HCT116 (cell line): Measurements from ENCODE around the gene CDH4. TPM values are rescaled to one million over a fixed set of nuclear protein-coding genes. Genes with fewer than 3 reads are reported as not detected.

Source experiments
- ATAC-seq: fragments of 200-7000 bp; cut with Tn5 transposase; 2 replicates; pipeline ENCODE4 v1.9.1; 2020; ENCODE audit warnings: mild to moderate bottlenecking, moderate library complexity
- BruUV-seq: library from RNA; stranded (reverse); fragments of 400-500 nt; replicated peaks from 2 replicates; lab custom pipeline; 2021; lab: Mats Ljungman, UMichigan
- CTCF ChIA-PET: fragments of 300-600 bp; sonication (Branson Sonifier 250); formaldehyde crosslinking; loops from one replicate; lab custom pipeline; 2021; ENCODE audit warnings: antibody characterized with exemption; lab: Charles Lee
- POLR2A ChIA-PET: fragments of 300-600, 350-600 bp; sonication (Branson Sonifier 250); formaldehyde crosslinking; loops from one replicate; lab custom pipeline; 2021; ENCODE audit warnings: antibody characterized with exemption; lab: Charles Lee
- RAD21 ChIA-PET, 2 experiments: fragments of 300-600 bp; sonication (Branson Sonifier 250); formaldehyde crosslinking; loops; one replicate each; lab custom pipeline; 2023; ENCODE audit warnings: low total read pairs in 2 of 2; ENCODE audit not compliant: uncharacterized antibody in 2 of 2, unreplicated experiment in 2 of 2, low non-redundant PET in 1 of 2; lab: Charles Lee
- DNase-seq: peaks from one replicate; pipeline ENCODE4 v3.0.0-alpha.2; 2010; ENCODE audit warnings: low read depth, low spot score
- H2AFZ ChIP-seq: fragments of 200-600 bp; shearing (Covaris generic), sonication (generic); 2 replicates; pipeline ENCODE4 v1.6.1; 2017; ENCODE audit warnings: low read depth, mixed run types, mixed read lengths, antibody characterized with exemption, low read length; ENCODE audit not compliant: poor library complexity, severe bottlenecking
- H3K27ac ChIP-seq: 2 replicates; pipeline ENCODE4 v1.5.1; 2012; ENCODE audit warnings: low read depth, low read length
- H3K27me3 ChIP-seq: fragments of 200-600 bp; sonication (generic); 2 replicates; pipeline ENCODE4 v1.6.1; 2016; ENCODE audit warnings: mixed run types, low read length, mixed read lengths; ENCODE audit not compliant: insufficient read depth
- H3K36me3 ChIP-seq, 2 experiments: fragments of 200-500 bp in 1 of 2; fragments of 200-600 bp in 1 of 2; sonication (Bioruptor generic) in 1 of 2; sonication (generic) in 1 of 2; 2 replicates each; pipeline versions ENCODE4 v1.5.1 to v1.6.1; 2014 to 2016; ENCODE audit warnings: low read length in 2 of 2, inconsistent platforms in 1 of 2, mixed read lengths in 1 of 2, mixed run types in 1 of 2; ENCODE audit not compliant: insufficient read depth in 2 of 2, control insufficient read depth in 1 of 2
- H3K4me1 ChIP-seq, 2 experiments: fragments of 200-600 bp in 1 of 2; sonication (generic) in 1 of 2; 2 replicates each; pipeline versions ENCODE4 v1.5.1 to v1.6.1; 2012 to 2017; ENCODE audit warnings: low read length in 2 of 2, inconsistent platforms in 1 of 2, mild to moderate bottlenecking in 1 of 2, mixed read lengths in 1 of 2, mixed run types in 1 of 2, moderate library complexity in 1 of 2; ENCODE audit not compliant: insufficient read depth in 2 of 2, control insufficient read depth in 1 of 2
- H3K4me2 ChIP-seq: fragments of 200-600 bp; sonication (generic); 2 replicates; pipeline ENCODE4 v1.6.1; 2017; ENCODE audit warnings: mixed run types, low read length, mixed read lengths
- H3K4me3 ChIP-seq, 2 experiments: fragments of 200-600 bp in 1 of 2; sonication (generic) in 1 of 2; replicated peaks in 1 of 2; 2 replicates each; pipeline ENCODE4 v1.5.1; 2011 to 2016; ENCODE audit warnings: low read length in 2 of 2, control low read depth in 1 of 2, low read depth in 1 of 2, mild to moderate bottlenecking in 1 of 2, mixed read lengths in 1 of 2, mixed run types in 1 of 2
- H3K79me2 ChIP-seq: fragments of 200-600 bp; sonication (generic); 2 replicates; pipeline ENCODE4 v1.6.1; 2017; ENCODE audit warnings: mild to moderate bottlenecking, mixed run types, low read length, moderate library complexity, mixed read lengths; ENCODE audit not compliant: insufficient read depth
- H3K9ac ChIP-seq: fragments of 200-600 bp; sonication (generic); 2 replicates; pipeline ENCODE4 v1.6.1; 2016; ENCODE audit warnings: low read length, mixed read lengths
- H3K9me2 ChIP-seq: fragments of 200-600 bp; sonication (generic), shearing (Covaris generic); 2 replicates; pipeline ENCODE4 v1.6.1; 2017; ENCODE audit warnings: mixed run types, mild to moderate bottlenecking, moderate library complexity; ENCODE audit not compliant: insufficient read depth
- H3K9me3 ChIP-seq, 2 experiments: fragments of 200-500 bp in 1 of 2; fragments of 200-600 bp in 1 of 2; sonication (Bioruptor generic) in 1 of 2; sonication (generic) in 1 of 2; 2 replicates each; pipeline ENCODE4 v1.6.1; 2014 to 2017; ENCODE audit warnings: low read length in 2 of 2, mixed read lengths in 2 of 2, inconsistent platforms in 1 of 2, low read depth in 1 of 2, mild to moderate bottlenecking in 1 of 2, mixed run types in 1 of 2, moderate library complexity in 1 of 2; ENCODE audit not compliant: control insufficient read depth in 1 of 2, insufficient read depth in 1 of 2
- H4K20me1 ChIP-seq: fragments of 200-600 bp; sonication (generic), shearing (Covaris generic); 2 replicates; pipeline ENCODE4 v1.6.1; 2017; ENCODE audit warnings: mixed run types, mild to moderate bottlenecking, moderate library complexity; ENCODE audit not compliant: insufficient read depth
- CBX3 ChIP-seq: IDR thresholded peaks from 2 replicates; pipeline ENCODE4 v1.6.1; 2012; ENCODE audit warnings: low read depth
- EZH2phosphoT487 ChIP-seq: fragments of 200-600 bp; IDR thresholded peaks from 2 replicates; pipeline ENCODE4 v1.6.1; 2018; ENCODE audit warnings: antibody characterized with exemption, borderline replicate concordance
- FOSL1 ChIP-seq: IDR thresholded peaks from 2 replicates; pipeline ENCODE4 v1.6.1; 2012; ENCODE audit warnings: low read depth
- JUND ChIP-seq: IDR thresholded peaks from 2 replicates; pipeline ENCODE4 v1.6.1; 2012
- POLR2A ChIP-seq: IDR thresholded peaks from 2 replicates; pipeline ENCODE4 v1.7.0; 2011; ENCODE audit warnings: borderline replicate concordance; ENCODE audit not compliant: insufficient read depth, insufficient read length; ENCODE audit errors: extremely low read depth
- POLR2AphosphoS5 ChIP-seq: IDR thresholded peaks from 2 replicates; pipeline ENCODE4 v1.6.1; 2011; ENCODE audit warnings: mild to moderate bottlenecking, low read depth, low read length, moderate library complexity
- RAD21 ChIP-seq: IDR thresholded peaks from 2 replicates; pipeline ENCODE4 v1.6.1; 2012; ENCODE audit warnings: low read depth, mild to moderate bottlenecking
- SIN3A ChIP-seq: IDR thresholded peaks from 2 replicates; pipeline ENCODE4 v1.6.1; 2012; ENCODE audit warnings: low read depth
- ZFX ChIP-seq: fragments of 450-650 bp; IDR thresholded peaks from 2 replicates; pipeline ENCODE4 v1.6.1; 2017
- ZNF274 ChIP-seq: fragments of 200-500 bp; sonication (Bioruptor generic); IDR thresholded peaks from 2 replicates; pipeline ENCODE4 v1.6.1; 2014; ENCODE audit warnings: mild to moderate bottlenecking, low read depth, low read length, inconsistent platforms
- intact Hi-C: fragments of 100-400 bp; cut with micrococcal nuclease; formaldehyde crosslinking; loops from 2 replicates; pipeline ENCODE4 v1.10.0; 2022
- total RNA-seq: library from RNA; stranded (reverse); gene quantifications from one replicate; pipeline ENCODE4 v1.2.1, GENCODE V29; 2021; ENCODE audit not compliant: unreplicated experiment
- TF ChIP-seq, protein P1 (sequence below): IDR thresholded peaks from 2 replicates; pipeline ENCODE4 v1.6.1; 2011; ENCODE audit warnings: mild to moderate bottlenecking, low read length, moderate library complexity; ENCODE audit not compliant: insufficient replicate concordance; ENCODE audit errors: extremely low read depth
- TF ChIP-seq, protein P2 (sequence below): IDR thresholded peaks from 2 replicates; pipeline ENCODE4 v1.6.1; 2012
- TF ChIP-seq, protein P3 (sequence below): IDR thresholded peaks from 2 replicates; pipeline ENCODE4 v1.6.1; 2012
- TF ChIP-seq, protein P4 (sequence below), 3 experiments: fragments of 200-600 bp in 1 of 3; sonication (generic) in 1 of 3; IDR thresholded peaks in 2 of 3; conservative IDR thresholded peaks in 1 of 3; 2 replicates each; pipeline ENCODE4 v1.5.1; 2012 to 2017; ENCODE audit warnings: low read depth in 2 of 3, low read length in 2 of 3, antibody characterized with exemption in 1 of 3, borderline replicate concordance in 1 of 3, control low read depth in 1 of 3, mild to moderate bottlenecking in 1 of 3, mixed read lengths in 1 of 3, mixed run types in 1 of 3, moderate library complexity in 1 of 3; ENCODE audit not compliant: insufficient read depth in 1 of 3

The CDH4 gene
- total RNA-seq, 1 experiment from 2014 or later = not detected

DNA sequence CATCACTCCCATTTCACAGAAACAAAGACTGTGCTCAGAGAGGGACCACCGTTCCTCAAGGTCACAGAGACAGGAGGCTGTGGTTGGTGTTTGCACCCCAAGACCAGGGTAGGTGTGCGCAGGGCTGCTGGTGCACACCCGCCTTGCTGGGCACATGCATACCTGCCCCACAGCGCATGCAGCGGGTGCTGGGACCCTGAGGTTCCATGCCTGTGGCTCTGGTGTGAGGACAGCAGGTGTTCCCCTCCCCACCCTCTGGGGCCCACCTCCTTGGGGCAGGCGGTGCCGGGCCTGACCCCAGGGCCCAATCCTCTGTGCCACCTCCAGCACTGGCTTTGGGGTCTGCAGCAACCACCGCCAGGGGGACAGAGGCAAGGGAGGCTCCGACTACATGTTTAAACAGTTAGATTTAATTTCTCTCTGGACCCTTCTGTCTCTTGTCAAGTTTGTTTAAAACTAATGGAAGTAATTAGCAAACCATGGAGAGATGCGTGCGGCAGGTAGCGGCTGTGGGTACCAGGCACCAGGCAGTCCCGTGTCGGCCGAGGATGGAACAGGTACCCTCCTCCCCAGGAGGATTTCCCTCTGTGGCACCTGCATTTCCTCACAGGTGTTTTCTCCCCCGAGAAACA is 485.9 kb downstream of the CDH4 start:
- H3K9ac ChIP-seq = no peak overlapping the region
- ChIA-PET CTCF (no interaction called here), POLR2A (no interaction called here), RAD21 (no interaction called here)
- no peaks in the 10 kb centered on the region for H3K9me3 ChIP-seq
- H3K27ac ChIP-seq = no peak overlapping the region
- BruUV-seq = no TSS peak
- no peak overlapping the region for H3K4me2 ChIP-seq
- no peaks in the 10 kb centered on the region for H3K36me3 ChIP-seq
- H3K4me3 ChIP-seq = no peak overlapping the region
- DNase-seq (no peak), ATAC-seq (no peak)
- TF ChIP-seq, protein P1, sequence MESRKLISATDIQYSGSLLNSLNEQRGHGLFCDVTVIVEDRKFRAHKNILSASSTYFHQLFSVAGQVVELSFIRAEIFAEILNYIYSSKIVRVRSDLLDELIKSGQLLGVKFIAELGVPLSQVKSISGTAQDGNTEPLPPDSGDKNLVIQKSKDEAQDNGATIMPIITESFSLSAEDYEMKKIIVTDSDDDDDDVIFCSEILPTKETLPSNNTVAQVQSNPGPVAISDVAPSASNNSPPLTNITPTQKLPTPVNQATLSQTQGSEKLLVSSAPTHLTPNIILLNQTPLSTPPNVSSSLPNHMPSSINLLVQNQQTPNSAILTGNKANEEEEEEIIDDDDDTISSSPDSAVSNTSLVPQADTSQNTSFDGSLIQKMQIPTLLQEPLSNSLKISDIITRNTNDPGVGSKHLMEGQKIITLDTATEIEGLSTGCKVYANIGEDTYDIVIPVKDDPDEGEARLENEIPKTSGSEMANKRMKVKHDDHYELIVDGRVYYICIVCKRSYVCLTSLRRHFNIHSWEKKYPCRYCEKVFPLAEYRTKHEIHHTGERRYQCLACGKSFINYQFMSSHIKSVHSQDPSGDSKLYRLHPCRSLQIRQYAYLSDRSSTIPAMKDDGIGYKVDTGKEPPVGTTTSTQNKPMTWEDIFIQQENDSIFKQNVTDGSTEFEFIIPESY = no peak
- TF ChIP-seq ZNF274 (no peak), EZH2phosphoT487 (no peak)
- H2AFZ ChIP-seq = no peak overlapping the region
- H3K27me3 ChIP-seq = peaks cover 40% of the 10 kb centered on the region
- H3K9me2 ChIP-seq = no peaks in the 10 kb centered on the region
- intact Hi-C loops = no loop called here
- H4K20me1 ChIP-seq = no peaks in the 10 kb centered on the region
- no peaks in the 10 kb centered on the region for H3K4me1 ChIP-seq
- H3K79me2 ChIP-seq = no peaks in the 10 kb centered on the region

DNA sequence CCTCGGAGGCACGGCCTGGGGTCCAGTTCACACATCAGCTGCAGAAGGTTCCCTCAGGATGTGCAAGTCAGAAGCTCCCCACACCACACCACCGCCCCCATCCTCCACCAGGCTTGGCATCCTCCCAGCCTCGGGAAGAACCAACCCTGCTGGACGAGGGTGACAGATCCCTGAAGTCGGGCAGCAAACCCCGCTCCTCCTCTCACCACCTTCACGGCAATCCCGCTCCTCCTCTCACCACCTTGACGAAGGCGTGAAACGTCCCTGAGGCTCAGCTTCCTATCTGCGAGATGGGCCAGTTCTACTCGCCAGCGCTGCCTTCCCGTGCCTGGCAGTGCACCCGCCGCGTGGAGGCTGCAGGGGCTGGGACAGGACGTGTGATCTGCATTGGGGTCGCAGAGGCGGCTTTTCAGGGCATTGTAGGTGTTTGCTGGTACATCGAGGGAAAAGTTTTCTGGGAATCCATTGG is 486.6 kb downstream of the CDH4 start:
- Histone ChIP-seq H3K27me3 (peaks cover 36% of the 10 kb centered on the region), H3K27ac (no peak overlapping the region), H3K4me3 (no peak overlapping the region), H3K9ac (no peak overlapping the region), H3K4me1 (no peaks in the 10 kb centered on the region), H3K36me3 (no peaks in the 10 kb centered on the region), H3K9me2 (no peaks in the 10 kb centered on the region), H3K79me2 (no peaks in the 10 kb centered on the region), H4K20me1 (no peaks in the 10 kb centered on the region), H3K4me2 (no peak overlapping the region), H3K9me3 (no peaks in the 10 kb centered on the region), H2AFZ (no peak overlapping the region)
- RAD21 ChIA-PET = no interaction called here
- intact Hi-C loops = no loop called here
- DNase-seq (no peak), ATAC-seq (no peak)
- CTCF ChIA-PET = no interaction called here
- POLR2A ChIA-PET = no interaction called here
- no TSS peak for BruUV-seq
- TF ChIP-seq, protein P1 = no peak
- TF ChIP-seq, protein P2, sequence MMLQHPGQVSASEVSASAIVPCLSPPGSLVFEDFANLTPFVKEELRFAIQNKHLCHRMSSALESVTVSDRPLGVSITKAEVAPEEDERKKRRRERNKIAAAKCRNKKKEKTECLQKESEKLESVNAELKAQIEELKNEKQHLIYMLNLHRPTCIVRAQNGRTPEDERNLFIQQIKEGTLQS = no peak
- TF ChIP-seq ZFX = no peak
- TF ChIP-seq FOSL1 = no peak
- TF ChIP-seq, protein P3, sequence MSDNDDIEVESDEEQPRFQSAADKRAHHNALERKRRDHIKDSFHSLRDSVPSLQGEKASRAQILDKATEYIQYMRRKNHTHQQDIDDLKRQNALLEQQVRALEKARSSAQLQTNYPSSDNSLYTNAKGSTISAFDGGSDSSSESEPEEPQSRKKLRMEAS = no peak
- no peak for TF ChIP-seq POLR2AphosphoS5
- no peak for TF ChIP-seq RAD21
- no peak for TF ChIP-seq CBX3
- no peak for TF ChIP-seq JUND
- TF ChIP-seq POLR2A = no peak
- TF ChIP-seq, protein P4, sequence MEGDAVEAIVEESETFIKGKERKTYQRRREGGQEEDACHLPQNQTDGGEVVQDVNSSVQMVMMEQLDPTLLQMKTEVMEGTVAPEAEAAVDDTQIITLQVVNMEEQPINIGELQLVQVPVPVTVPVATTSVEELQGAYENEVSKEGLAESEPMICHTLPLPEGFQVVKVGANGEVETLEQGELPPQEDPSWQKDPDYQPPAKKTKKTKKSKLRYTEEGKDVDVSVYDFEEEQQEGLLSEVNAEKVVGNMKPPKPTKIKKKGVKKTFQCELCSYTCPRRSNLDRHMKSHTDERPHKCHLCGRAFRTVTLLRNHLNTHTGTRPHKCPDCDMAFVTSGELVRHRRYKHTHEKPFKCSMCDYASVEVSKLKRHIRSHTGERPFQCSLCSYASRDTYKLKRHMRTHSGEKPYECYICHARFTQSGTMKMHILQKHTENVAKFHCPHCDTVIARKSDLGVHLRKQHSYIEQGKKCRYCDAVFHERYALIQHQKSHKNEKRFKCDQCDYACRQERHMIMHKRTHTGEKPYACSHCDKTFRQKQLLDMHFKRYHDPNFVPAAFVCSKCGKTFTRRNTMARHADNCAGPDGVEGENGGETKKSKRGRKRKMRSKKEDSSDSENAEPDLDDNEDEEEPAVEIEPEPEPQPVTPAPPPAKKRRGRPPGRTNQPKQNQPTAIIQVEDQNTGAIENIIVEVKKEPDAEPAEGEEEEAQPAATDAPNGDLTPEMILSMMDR (IDR thresholded peaks at IDR 0.05 in 2 of 3, conservative IDR thresholded peaks at IDR 0.05 in 1 of 3; ENCODE audit: borderline replicate concordance in 1 of 3, insufficient read depth in 1 of 3, low read depth in 2 of 3, low read length in 2 of 3) = no peak
- TF ChIP-seq SIN3A = no peak
